Cerebellar cortex (tissue), 1 donor: Measurements from ENCODE around the gene HLA-A.
"Not testable (repeated sequence)": the region's sequence is repeated elsewhere in the genome, so short reads cannot be mapped to it uniquely, and the experiment has no call there.

Source experiments
- DNase-seq: peaks from one replicate; pipeline ENCODE4 v3.0.0-alpha.2; 2015; ENCODE audit warnings: low spot score

The HLA-A gene

DNA sequence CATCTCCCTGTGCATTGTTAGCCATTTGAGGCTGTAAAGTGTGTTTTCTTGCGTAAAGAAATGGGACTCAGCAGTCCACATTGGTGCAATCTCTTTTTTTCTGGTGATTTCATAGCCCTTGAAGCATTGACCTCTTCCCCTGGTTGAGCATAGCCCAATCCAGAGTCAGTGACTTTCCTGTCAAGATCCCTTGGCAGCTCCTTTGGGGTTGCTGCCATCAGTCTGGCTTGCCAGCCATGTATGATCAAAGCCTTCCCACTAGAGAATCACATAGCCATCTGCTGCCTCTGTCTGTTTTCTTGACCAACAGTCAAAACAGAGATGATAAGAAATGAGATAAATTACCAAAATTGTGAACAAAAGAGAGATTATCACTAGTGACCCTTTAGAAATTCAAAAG lies 19.6 kb downstream of the HLA-A start:
- peak; percentile 78 for DNase-seq

DNA sequence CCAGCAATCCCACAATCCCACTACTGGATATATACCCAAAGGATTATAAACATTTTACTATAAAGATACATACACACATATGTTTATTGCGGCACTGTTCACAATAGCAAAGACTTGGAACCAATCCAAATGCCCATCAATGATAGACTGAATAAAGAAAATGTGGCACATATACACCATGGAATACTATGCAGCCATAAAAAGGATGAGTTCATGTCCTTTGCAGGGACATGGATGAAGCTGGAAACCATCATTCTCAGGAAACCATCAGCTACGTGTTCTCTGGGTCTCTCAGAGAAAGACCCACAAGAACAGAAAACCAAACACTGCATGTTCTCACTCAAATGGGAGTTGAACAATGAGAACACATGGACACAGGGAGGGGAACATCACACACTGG lies 21.4 kb downstream of the HLA-A start:
- DNase-seq = not testable (repeated sequence)

GRCh38 chr6:29964518-29964886 lies 22.2 kb downstream of the HLA-A start:
- DNase-seq = peak; percentile 15

DNA sequence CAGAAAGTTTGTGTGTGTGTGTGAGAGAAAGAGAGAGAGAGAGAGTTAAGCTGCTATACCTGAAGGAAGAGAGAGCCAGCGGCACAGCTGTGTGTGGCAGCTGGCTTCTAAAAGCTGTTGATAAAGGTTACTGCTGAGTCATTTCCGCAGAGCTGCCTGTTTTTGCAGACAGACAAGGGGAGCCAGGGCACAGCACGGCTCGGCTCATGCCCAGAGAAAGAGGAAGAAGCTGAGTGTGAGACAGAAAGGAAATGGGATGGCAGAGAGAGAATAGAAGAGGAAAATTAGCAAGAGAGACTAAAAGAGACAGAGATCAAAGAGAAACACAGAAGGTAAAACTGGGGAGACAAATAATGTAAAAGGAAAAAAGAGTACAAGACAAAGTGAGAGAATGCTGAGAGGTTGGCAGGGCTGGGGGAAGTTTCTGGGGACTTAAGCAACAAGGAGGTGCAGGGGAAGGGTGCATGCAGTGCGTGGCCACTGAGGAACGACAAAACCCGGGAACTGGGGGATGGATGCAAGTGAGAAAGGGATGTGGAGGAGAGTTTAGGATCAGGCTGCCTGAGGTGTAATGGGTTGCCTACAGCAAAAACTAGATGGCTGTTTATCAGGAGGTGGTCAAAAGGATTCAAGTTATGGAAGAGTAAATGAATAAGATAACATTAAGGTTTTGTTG lies 22.7 kb downstream of the HLA-A start:
- peak; percentile 67 for DNase-seq

DNA sequence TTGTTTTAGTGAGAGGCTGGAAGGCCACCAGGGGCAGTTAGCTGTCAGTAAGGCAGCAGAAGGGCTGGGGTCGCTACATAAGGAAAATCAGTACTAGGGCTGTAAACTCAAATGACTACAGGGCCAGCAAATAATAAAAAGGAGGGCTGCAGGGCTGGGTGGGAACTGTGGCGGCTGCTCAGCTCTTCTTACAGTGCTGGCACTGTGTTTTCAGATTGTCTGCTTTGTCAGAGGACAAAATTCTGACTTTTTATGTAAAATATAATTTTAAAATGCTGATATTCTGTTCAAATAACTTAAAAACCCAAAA lies 23.2 kb downstream of the HLA-A start:
- peak; percentile 14 for DNase-seq

GRCh38 chr6:29965873-29966601 lies 23.7 kb downstream of the HLA-A start:
- peak; percentile 74 for DNase-seq

GRCh38 chr6:29967379-29968010 lies 25.2 kb downstream of the HLA-A start:
- DNase-seq = no peak

DNA sequence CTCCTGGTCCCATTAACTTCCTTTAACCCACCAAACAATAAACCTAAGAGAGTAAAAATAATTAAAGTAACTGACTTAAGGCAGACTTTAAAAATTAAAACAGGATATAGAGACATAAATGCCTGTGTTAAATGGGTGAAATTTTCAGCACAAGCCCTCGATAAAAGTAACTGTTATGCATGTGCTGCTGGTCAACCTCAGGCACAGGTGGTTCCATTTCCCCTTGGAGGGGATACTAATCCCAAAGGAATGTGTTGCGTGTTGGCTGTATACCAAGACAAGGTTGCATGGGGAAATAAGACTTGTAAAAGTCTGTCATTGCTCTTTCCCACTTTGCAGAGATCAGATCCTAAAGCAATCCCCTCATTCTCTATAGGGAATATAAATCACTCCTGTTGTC lies 25.8 kb downstream of the HLA-A start:
- no peak for DNase-seq

DNA sequence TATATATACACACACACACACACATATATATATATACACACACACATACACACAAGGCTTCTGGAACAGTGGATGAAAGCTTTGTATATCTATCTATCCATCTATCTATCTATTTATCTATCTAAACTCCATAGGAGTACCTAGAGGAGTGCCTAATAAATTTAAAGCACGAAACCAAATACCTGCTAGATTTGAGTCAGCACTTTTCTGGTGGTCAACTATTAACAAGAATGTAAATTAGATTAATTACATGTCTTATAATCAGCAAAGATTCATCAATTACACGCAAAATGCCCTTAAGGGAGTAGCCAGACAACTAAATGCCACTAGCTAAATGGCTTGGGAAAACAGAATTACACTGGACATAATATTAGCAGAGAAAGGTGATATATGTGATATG lies 26.6 kb downstream of the HLA-A start:
- DNase-seq = no peak

DNA sequence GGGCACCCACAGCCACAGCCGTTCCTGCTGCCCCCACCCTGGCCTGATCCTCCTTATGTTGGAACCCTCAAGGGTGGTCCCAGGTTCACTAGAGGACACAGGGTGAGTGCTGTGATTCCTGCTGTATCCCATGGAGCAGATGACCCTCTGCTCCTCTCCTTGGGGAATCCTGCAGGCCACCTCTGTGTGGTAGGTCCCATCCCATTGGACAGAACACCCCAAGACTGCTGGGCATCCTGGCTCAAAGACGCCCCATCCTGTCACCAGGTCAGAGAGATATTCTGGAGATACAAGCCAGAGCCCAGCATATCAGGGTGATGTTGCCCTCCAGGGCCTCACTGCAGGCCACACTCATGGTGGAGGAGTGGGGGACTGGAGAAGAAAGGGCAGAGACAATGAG lies 28.4 kb downstream of the HLA-A start:
- DNase-seq = no peak

- peak; percentile 18 for DNase-seq
Observed at GRCh38 chr6:29974901-29975560, 32.7 kb downstream of the HLA-A start.

- DNase-seq = peak; percentile 16
Observed at GRCh38 chr6:29975561-29975907, 33.2 kb downstream of the HLA-A start.

GRCh38 chr6:29976253-29976587 lies 33.9 kb downstream of the HLA-A start:
- no peak for DNase-seq

GRCh38 chr6:29976588-29977424 lies 34.5 kb downstream of the HLA-A start:
- DNase-seq = peak; percentile 71

- DNase-seq = no peak
Observed at GRCh38 chr6:29977425-29977727, 35.0 kb downstream of the HLA-A start.

DNA sequence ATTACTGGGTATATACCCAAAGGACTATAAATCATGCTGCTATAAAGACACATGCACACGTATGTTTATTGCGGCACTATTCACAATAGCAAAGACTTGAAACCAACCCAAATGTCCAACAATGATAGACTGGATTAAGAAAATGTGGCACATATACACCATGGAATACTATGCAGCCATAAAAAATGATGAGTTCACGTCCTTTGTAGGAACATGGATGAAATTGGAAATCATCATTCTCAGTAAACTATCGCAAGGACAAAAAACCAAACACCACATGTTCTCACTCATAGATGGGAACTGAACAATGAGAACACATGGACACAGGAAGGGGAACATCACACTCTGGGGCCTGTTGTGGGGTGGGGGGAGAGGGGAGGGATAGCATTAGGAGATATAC lies 37.7 kb downstream of the HLA-A start:
- not testable (repeated sequence) for DNase-seq

- DNase-seq = no peak
Observed at GRCh38 chr6:29980511-29980910, 38.2 kb downstream of the HLA-A start.

- DNase-seq = no peak
Observed at GRCh38 chr6:29981211-29981812, 39.0 kb downstream of the HLA-A start.

GRCh38 chr6:29982097-29982496 lies 39.8 kb downstream of the HLA-A start:
- no peak for DNase-seq

DNA sequence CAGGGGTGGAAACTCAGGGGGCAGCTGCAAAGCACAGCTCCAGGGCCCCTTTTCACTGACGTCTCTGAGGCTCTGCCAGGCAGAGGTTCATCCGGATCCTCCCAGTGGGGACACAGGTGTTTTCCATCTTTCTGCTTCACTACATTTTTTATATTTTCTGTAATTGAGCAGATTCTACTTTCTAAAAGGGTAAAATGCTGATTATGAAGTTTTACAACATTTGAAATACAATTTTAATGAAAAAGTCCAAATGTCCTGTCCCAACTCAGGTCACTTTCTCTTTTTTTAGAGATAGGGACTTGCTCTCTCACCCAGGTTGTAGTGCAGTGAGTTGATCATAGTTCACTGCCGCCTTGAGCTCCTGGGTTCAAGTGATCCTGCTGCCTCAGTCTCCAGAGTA lies 41.9 kb downstream of the HLA-A start:
- DNase-seq = no peak

DNA sequence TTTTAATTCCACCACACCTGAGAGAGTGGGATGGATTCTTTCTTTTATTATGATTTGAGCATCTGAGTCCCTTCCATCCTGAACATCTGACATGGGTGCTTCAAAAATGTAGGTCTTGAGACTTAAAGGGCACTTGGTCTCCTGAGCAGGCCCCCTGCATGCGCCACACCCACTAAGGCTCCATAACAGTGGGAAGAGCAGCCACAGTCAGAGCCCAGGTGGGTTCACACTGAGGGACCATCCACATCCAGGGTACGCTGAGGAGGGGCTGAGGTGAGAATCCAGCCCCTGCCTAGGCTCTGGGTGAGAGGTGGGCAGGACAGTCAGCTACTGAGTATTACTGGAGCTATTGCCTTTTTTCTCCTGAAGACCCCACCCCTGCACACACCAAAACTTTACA lies 42.7 kb downstream of the HLA-A start:
- DNase-seq = no peak

DNA sequence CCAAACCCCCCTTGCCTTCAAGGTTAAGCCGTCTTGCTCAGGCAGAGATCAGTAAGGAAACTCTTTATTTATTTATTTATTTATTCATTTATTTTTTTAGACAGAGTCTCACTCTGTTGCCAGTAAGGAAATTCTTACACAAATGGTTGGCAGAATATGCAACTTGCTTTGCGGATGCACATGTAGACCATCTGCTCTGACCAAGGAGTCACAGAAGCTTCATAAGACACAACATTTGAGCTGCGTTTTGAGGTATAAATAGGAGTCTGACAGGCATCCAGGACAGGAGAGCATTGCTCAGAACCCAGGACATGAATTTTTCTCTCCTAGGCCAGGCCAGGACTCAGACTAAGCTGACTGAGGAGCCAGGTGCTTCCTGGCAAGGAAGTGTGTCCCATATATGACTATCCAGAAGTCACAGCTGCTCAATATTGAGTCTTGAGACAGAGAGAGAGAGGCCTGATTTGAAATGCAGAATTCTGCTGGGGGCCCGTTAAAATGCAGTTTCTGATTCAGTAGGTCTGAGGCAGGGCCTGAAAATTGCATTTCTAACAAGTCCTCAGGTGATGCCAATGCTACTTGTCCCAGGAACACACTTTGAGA lies 43.9 kb downstream of the HLA-A start:
- DNase-seq = no peak
